ENCODE measurements around the gene PKD1L1.

The PKD1L1 gene

GRCh38 chr7:47875998-47876744 lies 72.1 kb downstream of the PKD1L1 start:
- no peak for TF ChIP-seq POLR2A (IDR thresholded peaks at IDR 0.05; ENCODE audit: low read depth, low read length)
- FAIRE-seq, result no peak
- no peak for DNase-seq (ENCODE audit: insufficient read length, low spot score)

- TF ChIP-seq POLR2A (IDR thresholded peaks at IDR 0.05; ENCODE audit: low read depth, low read length), result no peak
- DNase-seq (ENCODE audit: insufficient read length, low spot score) (no peak), FAIRE-seq (no peak)
Observed at GRCh38 chr7:47875406-47875805, 72.9 kb downstream of the PKD1L1 start.

GRCh38 chr7:47873762-47874161 lies 74.5 kb downstream of the PKD1L1 start:
- DNase-seq (ENCODE audit: insufficient read length, low spot score) (no peak), FAIRE-seq (no peak)
- no peak for TF ChIP-seq POLR2A (IDR thresholded peaks at IDR 0.05; ENCODE audit: low read depth, low read length)

GRCh38 chr7:47867286-47867685 lies 81.0 kb downstream of the PKD1L1 start:
- TF ChIP-seq POLR2A (IDR thresholded peaks at IDR 0.05; ENCODE audit: low read depth, low read length), result no peak
- DNase-seq (ENCODE audit: insufficient read length, low spot score), result no peak
- FAIRE-seq, result no peak

- no peak for TF ChIP-seq POLR2A (IDR thresholded peaks at IDR 0.05; ENCODE audit: low read depth, low read length)
- DNase-seq (ENCODE audit: insufficient read length, low spot score) (no peak), FAIRE-seq (no peak)
Observed at GRCh38 chr7:47866120-47866519, 82.1 kb downstream of the PKD1L1 start.

- no peak for DNase-seq (ENCODE audit: insufficient read length, low spot score)
Observed at GRCh38 chr7:47852330-47853245, 95.7 kb downstream of the PKD1L1 start.

GRCh38 chr7:47847207-47847606 lies 101.1 kb downstream of the PKD1L1 start:
- TF ChIP-seq POLR2A (IDR thresholded peaks at IDR 0.05; ENCODE audit: low read depth, low read length), result no peak
- FAIRE-seq (no peak), DNase-seq (ENCODE audit: insufficient read length, low spot score) (no peak)

More at GRCh38 chr7:47852330-47853245, 95.7 kb downstream of the PKD1L1 start:
- FAIRE-seq, result no peak
- no peak for TF ChIP-seq POLR2A (IDR thresholded peaks at IDR 0.05; ENCODE audit: low read depth, low read length)

- no peak for TF ChIP-seq POLR2A (IDR thresholded peaks at IDR 0.05; ENCODE audit: low read depth, low read length)
- DNase-seq (ENCODE audit: insufficient read length, low spot score) (peak; percentile 67), FAIRE-seq (no peak)
Observed at GRCh38 chr7:47846138-47846836, 102.0 kb downstream of the PKD1L1 start.

GRCh38 chr7:47844311-47844710 lies 104.0 kb downstream of the PKD1L1 start:
- DNase-seq (ENCODE audit: insufficient read length, low spot score) (no peak), FAIRE-seq (no peak)
- TF ChIP-seq POLR2A (IDR thresholded peaks at IDR 0.05; ENCODE audit: low read depth, low read length), result no peak

- no peak for TF ChIP-seq POLR2A (IDR thresholded peaks at IDR 0.05; ENCODE audit: low read depth, low read length)
- DNase-seq (ENCODE audit: insufficient read length, low spot score) (no peak), FAIRE-seq (no peak)
Observed at GRCh38 chr7:47843291-47843690, 105.0 kb downstream of the PKD1L1 start.

- FAIRE-seq (no peak), DNase-seq (ENCODE audit: insufficient read length, low spot score) (no peak)
- no peak for TF ChIP-seq POLR2A (IDR thresholded peaks at IDR 0.05; ENCODE audit: low read depth, low read length)
Observed at GRCh38 chr7:47839381-47839780, 108.9 kb downstream of the PKD1L1 start.

GRCh38 chr7:47837826-47838225 lies 110.4 kb downstream of the PKD1L1 start:
- TF ChIP-seq POLR2A (IDR thresholded peaks at IDR 0.05; ENCODE audit: low read depth, low read length), result no peak
- DNase-seq (ENCODE audit: insufficient read length, low spot score) (no peak), FAIRE-seq (no peak)

- no peak for TF ChIP-seq POLR2A (IDR thresholded peaks at IDR 0.05; ENCODE audit: low read depth, low read length)
- no peak for DNase-seq (ENCODE audit: insufficient read length, low spot score)
- FAIRE-seq, result no peak
Observed at GRCh38 chr7:47836503-47837202, 111.6 kb downstream of the PKD1L1 start.

Measured in H54 (cell line).